Measurements from ENCODE around the gene SPRR2A.

The SPRR2A gene

GRCh38 chr1:153057375-153057774 lies at the start of gene SPRR2A:
TSS of gene SPRR2A (minus strand) at chr1:153057512. CDS start at chr1:153056735, 777 bp downstream.
- H3K27ac ChIP-seq (ENCODE audit: low read depth, low read length) = no peak within 1 kb of the TSS
- H3K4me1 ChIP-seq (ENCODE audit: control insufficient read depth, insufficient read depth, low read length, unreplicated experiment) = no peaks in the 10 kb centered on the region
- no peaks in the 10 kb centered on the region for H3K27me3 ChIP-seq (ENCODE audit: insufficient read depth, low read length)
- no peak within 1 kb of the TSS for H2AFZ ChIP-seq (ENCODE audit: low read length, unreplicated experiment)
- H3K36me3 ChIP-seq (ENCODE audit: insufficient read depth, low read length) = no peaks in the 10 kb centered on the region
- H3K4me3 ChIP-seq (ENCODE audit: low read depth, low read length) = no peak within 1 kb of the TSS
- H3K79me2 ChIP-seq (ENCODE audit: control insufficient read depth, insufficient read depth, low read length, unreplicated experiment) = no peaks in the 10 kb centered on the region

- Histone ChIP-seq H3K36me3 (ENCODE audit: insufficient read depth, low read length) (no peaks in the 10 kb centered on the region), H2AFZ (ENCODE audit: low read length, unreplicated experiment) (no peak overlapping the region), H3K4me1 (ENCODE audit: control insufficient read depth, insufficient read depth, low read length, unreplicated experiment) (no peaks in the 10 kb centered on the region), H3K27ac (ENCODE audit: low read depth, low read length) (no peak overlapping the region), H3K4me3 (ENCODE audit: low read depth, low read length) (no peak overlapping the region), H3K27me3 (ENCODE audit: insufficient read depth, low read length) (no peaks in the 10 kb centered on the region), H3K79me2 (ENCODE audit: control insufficient read depth, insufficient read depth, low read length, unreplicated experiment) (no peaks in the 10 kb centered on the region)
Measured at GRCh38 chr1:153100245-153100644, 42.9 kb upstream of the SPRR2A start.

GRCh38 chr1:153099461-153100045 lies 42.2 kb upstream of the SPRR2A start:
- H3K4me3 ChIP-seq (ENCODE audit: low read depth, low read length) = no peak overlapping the region
- H3K79me2 ChIP-seq (ENCODE audit: control insufficient read depth, insufficient read depth, low read length, unreplicated experiment) = no peaks in the 10 kb centered on the region
- H3K27ac ChIP-seq (ENCODE audit: low read depth, low read length) = no peak overlapping the region
- no peak overlapping the region for H2AFZ ChIP-seq (ENCODE audit: low read length, unreplicated experiment)
- no peaks in the 10 kb centered on the region for H3K36me3 ChIP-seq (ENCODE audit: insufficient read depth, low read length)
- H3K27me3 ChIP-seq (ENCODE audit: insufficient read depth, low read length) = no peaks in the 10 kb centered on the region
- no peaks in the 10 kb centered on the region for H3K4me1 ChIP-seq (ENCODE audit: control insufficient read depth, insufficient read depth, low read length, unreplicated experiment)

GRCh38 chr1:153095764-153096163 lies 38.5 kb upstream of the SPRR2A start:
- Histone ChIP-seq H3K36me3 (ENCODE audit: insufficient read depth, low read length) (no peaks in the 10 kb centered on the region), H3K27me3 (ENCODE audit: insufficient read depth, low read length) (no peaks in the 10 kb centered on the region), H3K4me3 (ENCODE audit: low read depth, low read length) (no peak overlapping the region), H3K79me2 (ENCODE audit: control insufficient read depth, insufficient read depth, low read length, unreplicated experiment) (no peaks in the 10 kb centered on the region), H2AFZ (ENCODE audit: low read length, unreplicated experiment) (no peak overlapping the region), H3K27ac (ENCODE audit: low read depth, low read length) (no peak overlapping the region), H3K4me1 (ENCODE audit: control insufficient read depth, insufficient read depth, low read length, unreplicated experiment) (no peaks in the 10 kb centered on the region)

GRCh38 chr1:153094426-153094825 lies 37.1 kb upstream of the SPRR2A start, which contains the start of gene SPRR2E:
TSS of gene SPRR2E (minus strand) at chr1:153094526. CDS start at chr1:153093751, 775 bp downstream.
- H3K4me1 ChIP-seq (ENCODE audit: control insufficient read depth, insufficient read depth, low read length, unreplicated experiment) = no peaks in the 10 kb centered on the region
- no peaks in the 10 kb centered on the region for H3K36me3 ChIP-seq (ENCODE audit: insufficient read depth, low read length)
- H3K27me3 ChIP-seq (ENCODE audit: insufficient read depth, low read length) = no peaks in the 10 kb centered on the region
- no peak within 1 kb of the TSS for H3K27ac ChIP-seq (ENCODE audit: low read depth, low read length)
- no peak within 1 kb of the TSS for H2AFZ ChIP-seq (ENCODE audit: low read length, unreplicated experiment)
- no peak within 1 kb of the TSS for H3K4me3 ChIP-seq (ENCODE audit: low read depth, low read length)
- H3K79me2 ChIP-seq (ENCODE audit: control insufficient read depth, insufficient read depth, low read length, unreplicated experiment) = no peaks in the 10 kb centered on the region

- no peak overlapping the region for H2AFZ ChIP-seq (ENCODE audit: low read length, unreplicated experiment)
Measured at GRCh38 chr1:153087652-153088051, 30.3 kb upstream of the SPRR2A start.

GRCh38 chr1:153081736-153082135 lies 24.4 kb upstream of the SPRR2A start:
- Histone ChIP-seq H3K27me3 (ENCODE audit: insufficient read depth, low read length) (no peaks in the 10 kb centered on the region), H3K27ac (ENCODE audit: low read depth, low read length) (no peak overlapping the region), H3K36me3 (ENCODE audit: insufficient read depth, low read length) (no peaks in the 10 kb centered on the region), H2AFZ (ENCODE audit: low read length, unreplicated experiment) (no peak overlapping the region), H3K79me2 (ENCODE audit: control insufficient read depth, insufficient read depth, low read length, unreplicated experiment) (no peaks in the 10 kb centered on the region), H3K4me3 (ENCODE audit: low read depth, low read length) (no peak overlapping the region), H3K4me1 (ENCODE audit: control insufficient read depth, insufficient read depth, low read length, unreplicated experiment) (no peaks in the 10 kb centered on the region)

More at GRCh38 chr1:153087652-153088051, 30.3 kb upstream of the SPRR2A start:
- H3K79me2 ChIP-seq (ENCODE audit: control insufficient read depth, insufficient read depth, low read length, unreplicated experiment) = no peaks in the 10 kb centered on the region
- H3K4me1 ChIP-seq (ENCODE audit: control insufficient read depth, insufficient read depth, low read length, unreplicated experiment) = no peaks in the 10 kb centered on the region
- H3K27me3 ChIP-seq (ENCODE audit: insufficient read depth, low read length) = no peaks in the 10 kb centered on the region
- no peak overlapping the region for H3K4me3 ChIP-seq (ENCODE audit: low read depth, low read length)
- no peak overlapping the region for H3K27ac ChIP-seq (ENCODE audit: low read depth, low read length)
- H3K36me3 ChIP-seq (ENCODE audit: insufficient read depth, low read length) = no peaks in the 10 kb centered on the region

GRCh38 chr1:153072806-153073726 lies 15.8 kb upstream of the SPRR2A start:
- Histone ChIP-seq H3K27me3 (ENCODE audit: insufficient read depth, low read length) (no peaks in the 10 kb centered on the region), H3K4me1 (ENCODE audit: control insufficient read depth, insufficient read depth, low read length, unreplicated experiment) (no peaks in the 10 kb centered on the region), H3K36me3 (ENCODE audit: insufficient read depth, low read length) (no peaks in the 10 kb centered on the region), H3K27ac (ENCODE audit: low read depth, low read length) (no peak overlapping the region), H2AFZ (ENCODE audit: low read length, unreplicated experiment) (no peak overlapping the region), H3K4me3 (ENCODE audit: low read depth, low read length) (no peak overlapping the region), H3K79me2 (ENCODE audit: control insufficient read depth, insufficient read depth, low read length, unreplicated experiment) (no peaks in the 10 kb centered on the region)

GRCh38 chr1:153071511-153071910 lies 14.2 kb upstream of the SPRR2A start, which contains the start of gene SPRR2B:
TSS of gene SPRR2B (minus strand) at chr1:153071611. CDS start at chr1:153070839, 772 bp downstream.
- no peaks in the 10 kb centered on the region for H3K27me3 ChIP-seq (ENCODE audit: insufficient read depth, low read length)
- H3K4me3 ChIP-seq (ENCODE audit: low read depth, low read length) = no peak within 1 kb of the TSS
- no peaks in the 10 kb centered on the region for H3K36me3 ChIP-seq (ENCODE audit: insufficient read depth, low read length)
- H3K79me2 ChIP-seq (ENCODE audit: control insufficient read depth, insufficient read depth, low read length, unreplicated experiment) = no peaks in the 10 kb centered on the region
- H3K4me1 ChIP-seq (ENCODE audit: control insufficient read depth, insufficient read depth, low read length, unreplicated experiment) = no peaks in the 10 kb centered on the region
- no peak within 1 kb of the TSS for H2AFZ ChIP-seq (ENCODE audit: low read length, unreplicated experiment)
- H3K27ac ChIP-seq (ENCODE audit: low read depth, low read length) = no peak within 1 kb of the TSS

GRCh38 chr1:153070243-153070642 lies 12.9 kb upstream of the SPRR2A start:
- no peak overlapping the region for H3K4me3 ChIP-seq (ENCODE audit: low read depth, low read length)
- H3K79me2 ChIP-seq (ENCODE audit: control insufficient read depth, insufficient read depth, low read length, unreplicated experiment) = no peaks in the 10 kb centered on the region
- H3K27ac ChIP-seq (ENCODE audit: low read depth, low read length) = no peak overlapping the region
- H3K36me3 ChIP-seq (ENCODE audit: insufficient read depth, low read length) = no peaks in the 10 kb centered on the region
- H3K4me1 ChIP-seq (ENCODE audit: control insufficient read depth, insufficient read depth, low read length, unreplicated experiment) = no peaks in the 10 kb centered on the region
- H2AFZ ChIP-seq (ENCODE audit: low read length, unreplicated experiment) = no peak overlapping the region
- no peaks in the 10 kb centered on the region for H3K27me3 ChIP-seq (ENCODE audit: insufficient read depth, low read length)
